DMS79 (cell line): ENCODE data around the gene DIP2B.

Source experiments
- DNase-seq: peaks from one replicate; lab custom pipeline; 2025; lab: John Stamatoyannopoulos, UW

The DIP2B gene

GRCh38 chr12:50772470-50772869, 267.7 kb downstream of the DIP2B start:
- no peak for DNase-seq

- DNase-seq: no peak
These were observed 268.1 kb downstream of the DIP2B start for GRCh38 chr12:50772877-50773276.

- no peak for DNase-seq
These were observed 270.5 kb downstream of the DIP2B start for GRCh38 chr12:50775251-50775650.

- no peak for DNase-seq
These were observed 272.3 kb downstream of the DIP2B start for GRCh38 chr12:50776749-50777728.

- no peak for DNase-seq
These were observed 274.1 kb downstream of the DIP2B start for GRCh38 chr12:50778663-50779590.

- DNase-seq: no peak
These were observed 275.2 kb downstream of the DIP2B start for GRCh38 chr12:50780013-50780412.

- DNase-seq: no peak
These were observed 279.7 kb downstream of the DIP2B start for GRCh38 chr12:50784501-50784900.

- no peak for DNase-seq
These were observed 280.7 kb downstream of the DIP2B start for GRCh38 chr12:50785406-50786001.

GRCh38 chr12:50786498-50787231, 281.9 kb downstream of the DIP2B start:
- DNase-seq: no peak

- no peak for DNase-seq
These were observed 282.8 kb downstream of the DIP2B start for GRCh38 chr12:50787618-50788017.

- DNase-seq: no peak
These were observed 283.8 kb downstream of the DIP2B start for GRCh38 chr12:50788561-50788960.

GRCh38 chr12:50790081-50790480, 285.3 kb downstream of the DIP2B start:
- no peak for DNase-seq
